ENCODE results near the gene BBC3.

GRCh38 chr19:47225746-47226425 is 5.1 kb downstream of the BBC3 start:
- TF ChIP-seq CTCF (IDR thresholded peaks at IDR 0.05): no peak
- TF ChIP-seq POLR2A (IDR thresholded peaks at IDR 0.05): peak in 1 of 2 donors; percentile 100
